Esophagus muscularis mucosa (tissue), 4 donors: ENCODE data around the gene ASMTL. TPM values are rescaled to one million over a fixed set of nuclear protein-coding genes. Genes with fewer than 3 reads are reported as not detected.

Experiments
- DNase-seq: peaks from one replicate; pipeline ENCODE4 v3.0.0-alpha.2; 2017; ENCODE audit errors: extremely low spot score
- H3K27ac ChIP-seq, 4 donors: fragments of 200-600 bp; sonication (generic); replicated peaks in 1 of 4; 1 replicate in 3 of 4; 2 replicates in 1 of 4; pipeline ENCODE4 v1.5.1; 2016 to 2019; ENCODE audit warnings: mild to moderate bottlenecking in 1 of 4
- H3K27me3 ChIP-seq, 4 donors: fragments of 200-600 bp; sonication (generic); one replicate each; pipeline versions ENCODE4 v1.5.1 to v1.6.0; 2016 to 2019
- H3K36me3 ChIP-seq, 4 donors: fragments of 200-600 bp; sonication (generic); one replicate each; pipeline ENCODE4 v1.5.1; 2016 to 2019
- H3K4me1 ChIP-seq, 4 donors: fragments of 200-600 bp; sonication (generic); one replicate each; pipeline ENCODE4 v1.5.1; 2016 to 2019
- H3K4me3 ChIP-seq, 4 donors: fragments of 200-600 bp; sonication (generic); 1 replicate in 2 of 4; 2 replicates in 2 of 4; pipeline ENCODE4 v1.5.1; 2016 to 2019; ENCODE audit warnings: mild to moderate bottlenecking in 4 of 4, moderate library complexity in 1 of 4
- H3K9me3 ChIP-seq, 4 donors: fragments of 200-600 bp; sonication (generic); 1 replicate in 3 of 4; 2 replicates in 1 of 4; pipeline ENCODE4 v1.5.1; 2016 to 2019
- EP300 ChIP-seq: sonication (generic); formaldehyde crosslinking; IDR thresholded peaks from one replicate; pipeline ENCODE4 v1.6.1; 2017; ENCODE audit warnings: antibody characterized with exemption
- POLR2A ChIP-seq: fragments of 450-650 bp; IDR thresholded peaks from one replicate; pipeline ENCODE4 v1.6.1; 2017; ENCODE audit warnings: antibody characterized with exemption, moderate library complexity, mild to moderate bottlenecking, low read depth
- POLR2AphosphoS5 ChIP-seq, 2 donors: sonication (generic); formaldehyde crosslinking; IDR thresholded peaks; one replicate each; pipeline ENCODE4 v1.6.1; 2017; ENCODE audit warnings: antibody characterized with exemption in 2 of 2
- WGBS: methylation state at CpG from one replicate; pipeline ENCODE4 v1.1.5; 2018; 5-methylcytosine and 5-hydroxymethylcytosine counted together
- intact Hi-C: fragments of 100-400 bp; cut with DNase I; formaldehyde crosslinking; loops from one replicate; pipeline ENCODE4 v1.15.1; 2023
- total RNA-seq, 4 donors: library from RNA; depleted of rRNA; stranded (reverse); fragments of >200 nt; gene quantifications; one replicate each; pipeline versions ENCODE4 v1.1.0 to v1.2.1, GENCODE V29; 2016
- TF ChIP-seq, protein P1 (sequence below), 3 experiments: fragments of 200-600 bp in 2 of 3; fragments of 450-650 bp in 1 of 3; sonication (generic) in 2 of 3; IDR thresholded peaks; one replicate each; pipeline ENCODE4 v1.5.1; 2017 to 2019; ENCODE audit warnings: antibody characterized with exemption in 3 of 3, mild to moderate bottlenecking in 2 of 3, moderate library complexity in 1 of 3

The ASMTL gene
- total RNA-seq, 4 donors from 2014 or later = 28.7 to 52.2 (median 32.8) TPM

- Histone ChIP-seq H3K36me3 (no peaks in the 10 kb centered on the region), H3K4me1 (peaks cover 0 to 7% (median 3%) of the 10 kb centered on the region in 4 donors), H3K27me3 (peaks cover 0 to 42% (median 0%) of the 10 kb centered on the region in 4 donors), H3K27ac (no peak overlapping the region), H3K9me3 (peaks cover 0 to 7% (median 0%) of the 10 kb centered on the region in 4 donors), H3K4me3 (no peak overlapping the region)
- intact Hi-C loops = no loop called here
- DNase-seq = no peak
- 95% methylated on average over 1 of the region's 1 CpG for WGBS
- TF ChIP-seq EP300 (no peak), POLR2AphosphoS5 (IDR thresholded peaks at IDR 0.05) (no peak), POLR2A (no peak)
- TF ChIP-seq, protein P1, sequence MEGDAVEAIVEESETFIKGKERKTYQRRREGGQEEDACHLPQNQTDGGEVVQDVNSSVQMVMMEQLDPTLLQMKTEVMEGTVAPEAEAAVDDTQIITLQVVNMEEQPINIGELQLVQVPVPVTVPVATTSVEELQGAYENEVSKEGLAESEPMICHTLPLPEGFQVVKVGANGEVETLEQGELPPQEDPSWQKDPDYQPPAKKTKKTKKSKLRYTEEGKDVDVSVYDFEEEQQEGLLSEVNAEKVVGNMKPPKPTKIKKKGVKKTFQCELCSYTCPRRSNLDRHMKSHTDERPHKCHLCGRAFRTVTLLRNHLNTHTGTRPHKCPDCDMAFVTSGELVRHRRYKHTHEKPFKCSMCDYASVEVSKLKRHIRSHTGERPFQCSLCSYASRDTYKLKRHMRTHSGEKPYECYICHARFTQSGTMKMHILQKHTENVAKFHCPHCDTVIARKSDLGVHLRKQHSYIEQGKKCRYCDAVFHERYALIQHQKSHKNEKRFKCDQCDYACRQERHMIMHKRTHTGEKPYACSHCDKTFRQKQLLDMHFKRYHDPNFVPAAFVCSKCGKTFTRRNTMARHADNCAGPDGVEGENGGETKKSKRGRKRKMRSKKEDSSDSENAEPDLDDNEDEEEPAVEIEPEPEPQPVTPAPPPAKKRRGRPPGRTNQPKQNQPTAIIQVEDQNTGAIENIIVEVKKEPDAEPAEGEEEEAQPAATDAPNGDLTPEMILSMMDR (IDR thresholded peaks at IDR 0.05) = no peak
Measured at GRCh38 chrX:1488745-1489144, 36.0 kb upstream of the ASMTL start.

DNA sequence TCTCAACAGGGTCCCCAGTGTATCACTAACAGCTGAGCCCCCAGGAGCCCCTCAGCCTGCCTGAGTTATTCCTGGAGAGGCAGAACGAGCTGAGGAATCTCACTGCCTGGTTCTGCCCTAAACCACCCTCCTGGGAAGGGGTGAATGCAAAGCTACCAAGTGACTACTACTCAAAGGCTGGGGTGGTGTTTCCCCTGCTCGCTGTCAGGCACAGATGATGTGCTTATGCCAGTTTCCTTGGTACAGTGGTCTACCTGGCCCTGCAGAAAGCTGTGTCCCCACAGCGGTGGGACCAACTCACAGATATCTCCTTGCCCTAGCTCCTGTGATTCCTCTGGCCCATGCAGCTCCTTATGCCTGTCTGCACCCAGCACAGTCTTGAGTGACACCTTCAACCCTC, 35.4 kb upstream of the ASMTL start:
- H3K27ac ChIP-seq = peak overlapping the region in 1 of 4 donors; percentile 22
- no peak overlapping the region for H3K4me3 ChIP-seq
- no peaks in the 10 kb centered on the region for H3K36me3 ChIP-seq
- WGBS = 86% methylated on average over 3 of the region's 3 CpGs
- H3K9me3 ChIP-seq = peaks cover 0 to 7% (median 0%) of the 10 kb centered on the region in 4 donors
- no peak for DNase-seq
- intact Hi-C loops = no loop called here
- no peak for TF ChIP-seq POLR2AphosphoS5 (IDR thresholded peaks at IDR 0.05)
- TF ChIP-seq POLR2A = no peak
- TF ChIP-seq, protein P1 (IDR thresholded peaks at IDR 0.05) = no peak
- no peak for TF ChIP-seq EP300
- peaks cover 0 to 7% (median 0%) of the 10 kb centered on the region in 4 donors for H3K4me1 ChIP-seq
- H3K27me3 ChIP-seq = peaks cover 0 to 45% (median 0%) of the 10 kb centered on the region in 4 donors

- H3K4me1 ChIP-seq = peaks cover 0 to 7% (median 0%) of the 10 kb centered on the region in 4 donors
- H3K4me3 ChIP-seq = no peak overlapping the region
- WGBS = 81% methylated on average over 5 of the region's 5 CpGs
- no peak for DNase-seq
- peaks cover 0 to 45% (median 0%) of the 10 kb centered on the region in 4 donors for H3K27me3 ChIP-seq
- peak overlapping the region in 1 of 4 donors; percentile 22 for H3K27ac ChIP-seq
- no peaks in the 10 kb centered on the region for H3K36me3 ChIP-seq
- peaks cover 0 to 7% (median 0%) of the 10 kb centered on the region in 4 donors for H3K9me3 ChIP-seq
- TF ChIP-seq, protein P1 (IDR thresholded peaks at IDR 0.05) = no peak
- TF ChIP-seq POLR2AphosphoS5 (IDR thresholded peaks at IDR 0.05) = no peak
- TF ChIP-seq POLR2A = no peak
- no peak for TF ChIP-seq EP300
- intact Hi-C loops = no loop called here
Measured at GRCh38 chrX:1487401-1487800, 34.7 kb upstream of the ASMTL start.

DNA sequence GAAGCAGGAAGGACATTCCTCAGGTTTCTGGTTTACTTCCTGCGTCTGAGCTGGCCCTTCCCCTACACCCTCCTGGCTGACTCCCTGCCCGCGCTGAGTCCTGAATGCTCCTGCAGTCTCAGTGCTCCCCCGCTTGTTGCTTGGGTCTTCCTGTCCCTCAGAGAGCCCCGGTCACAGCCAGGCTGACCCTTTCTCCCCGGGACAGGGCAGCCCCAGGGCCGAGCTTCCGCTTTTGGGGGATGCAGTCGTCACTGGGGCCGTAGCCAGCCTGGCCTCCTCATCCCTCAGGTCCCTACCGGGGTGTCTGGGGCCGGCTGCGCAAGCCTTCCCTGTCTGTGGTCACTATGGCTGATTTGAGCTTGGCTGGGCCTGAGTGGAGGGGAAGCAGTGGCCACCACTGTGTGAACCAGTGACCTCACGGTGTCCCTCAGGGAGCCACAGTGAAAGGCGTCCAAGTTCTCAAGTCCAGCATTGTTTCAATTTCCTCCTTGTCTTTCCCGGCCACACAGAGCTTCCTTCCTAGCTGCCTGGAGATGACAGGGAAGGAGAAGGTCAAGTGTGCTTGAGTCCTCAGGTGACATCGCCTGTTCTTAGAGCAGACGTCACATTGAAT, 34.1 kb upstream of the ASMTL start:
- peak overlapping the region in 3 of 4 donors; percentile 60 to 65 (median 65) for H3K27ac ChIP-seq
- no peaks in the 10 kb centered on the region for H3K36me3 ChIP-seq
- H3K27me3 ChIP-seq = peaks cover 0 to 41% (median 0%) of the 10 kb centered on the region in 4 donors
- TF ChIP-seq POLR2AphosphoS5 (IDR thresholded peaks at IDR 0.05) (peak; percentile 30 to 35), EP300 (peak; percentile 63)
- TF ChIP-seq, protein P1 (IDR thresholded peaks at IDR 0.05) = no peak
- 66% methylated on average over 15 of the region's 18 CpGs for WGBS
- no peak for DNase-seq
- intact Hi-C loops = no loop called here
- no peak overlapping the region for H3K4me3 ChIP-seq
- H3K9me3 ChIP-seq = peaks cover 0 to 2% (median 0%) of the 10 kb centered on the region in 4 donors
- peaks cover 0 to 7% (median under 1%) of the 10 kb centered on the region in 4 donors for H3K4me1 ChIP-seq
